Measurements from ENCODE around the gene CHMP1A.

CHMP1A gene

GRCh38 chr16:89693289-89693731 is 35.8 kb upstream of the CHMP1A start:
- TF ChIP-seq SIN3A (IDR thresholded peaks at IDR 0.05; ENCODE audit: borderline replicate concordance, insufficient read depth, low read length): no peak
- TF ChIP-seq TAF1 (IDR thresholded peaks at IDR 0.05; ENCODE audit: borderline replicate concordance, insufficient read depth, low read length): no peak

GRCh38 chr16:89691986-89692569 is 34.6 kb upstream of the CHMP1A start:
- TF ChIP-seq FOXP2 (optimal IDR thresholded peaks at IDR 0.05; ENCODE audit: borderline replicate concordance, extremely low read depth, extremely low read length, insufficient read depth) (no peak), REST (IDR thresholded peaks at IDR 0.05; ENCODE audit: insufficient read depth in 1 of 2, low read depth in 2 of 2, low read length in 2 of 2) (no peak), SIN3A (IDR thresholded peaks at IDR 0.05; ENCODE audit: borderline replicate concordance, insufficient read depth, low read length) (no peak)

GRCh38 chr16:89691231-89691985 is 33.9 kb upstream of the CHMP1A start:
- no peak for TF ChIP-seq SIN3A (IDR thresholded peaks at IDR 0.05; ENCODE audit: borderline replicate concordance, insufficient read depth, low read length)

GRCh38 chr16:89690392-89690901 is 32.9 kb upstream of the CHMP1A start:
- TF ChIP-seq REST (IDR thresholded peaks at IDR 0.05; ENCODE audit: insufficient read depth in 1 of 2, low read depth in 2 of 2, low read length in 2 of 2) (no peak), POLR2AphosphoS5 (IDR thresholded peaks at IDR 0.05; ENCODE audit: low read depth, low read length) (no peak), SIN3A (IDR thresholded peaks at IDR 0.05; ENCODE audit: borderline replicate concordance, insufficient read depth, low read length) (no peak), FOXP2 (optimal IDR thresholded peaks at IDR 0.05; ENCODE audit: borderline replicate concordance, extremely low read depth, extremely low read length, insufficient read depth) (no peak), TAF1 (IDR thresholded peaks at IDR 0.05; ENCODE audit: borderline replicate concordance, insufficient read depth, low read length) (no peak)

- TF ChIP-seq POLR2AphosphoS5 (IDR thresholded peaks at IDR 0.05; ENCODE audit: low read depth, low read length): no peak
- no peak for TF ChIP-seq REST (IDR thresholded peaks at IDR 0.05; ENCODE audit: insufficient read depth in 1 of 2, low read depth in 2 of 2, low read length in 2 of 2)
- no peak for TF ChIP-seq TAF1 (IDR thresholded peaks at IDR 0.05; ENCODE audit: borderline replicate concordance, insufficient read depth, low read length)
- no peak for TF ChIP-seq FOXP2 (optimal IDR thresholded peaks at IDR 0.05; ENCODE audit: borderline replicate concordance, extremely low read depth, extremely low read length, insufficient read depth)
- no peak for TF ChIP-seq SIN3A (IDR thresholded peaks at IDR 0.05; ENCODE audit: borderline replicate concordance, insufficient read depth, low read length)
These were observed 31.6 kb upstream of the CHMP1A start for GRCh38 chr16:89689142-89689541.

GRCh38 chr16:89688395-89688794 is 30.9 kb upstream of the CHMP1A start:
- TF ChIP-seq FOXP2 (optimal IDR thresholded peaks at IDR 0.05; ENCODE audit: borderline replicate concordance, extremely low read depth, extremely low read length, insufficient read depth): no peak
- no peak for TF ChIP-seq TAF1 (IDR thresholded peaks at IDR 0.05; ENCODE audit: borderline replicate concordance, insufficient read depth, low read length)
- no peak for TF ChIP-seq SIN3A (IDR thresholded peaks at IDR 0.05; ENCODE audit: borderline replicate concordance, insufficient read depth, low read length)
- no peak for TF ChIP-seq POLR2AphosphoS5 (IDR thresholded peaks at IDR 0.05; ENCODE audit: low read depth, low read length)
- TF ChIP-seq REST (IDR thresholded peaks at IDR 0.05; ENCODE audit: insufficient read depth in 1 of 2, low read depth in 2 of 2, low read length in 2 of 2): no peak

Data from PFSK-1 (cell line).